HEK293T (cell line): ENCODE results near the gene ZDHHC8.

Experiments used
- BHLHE40 ChIP-seq: fragments of 450-650 bp; IDR thresholded peaks from 2 replicates; pipeline ENCODE4 v1.6.1; 2016; ENCODE audit warnings: mild to moderate bottlenecking, moderate library complexity, borderline replicate concordance
- FOXA1 ChIP-seq: fragments of 450-650 bp; IDR thresholded peaks from 2 replicates; pipeline ENCODE4 v1.6.1; 2016; ENCODE audit warnings: mild to moderate bottlenecking
- FOXK2 ChIP-seq: fragments of 450-650 bp; IDR thresholded peaks from 2 replicates; pipeline ENCODE4 v1.6.1; 2016; ENCODE audit warnings: mild to moderate bottlenecking
- FOXM1 ChIP-seq: fragments of 450-650 bp; IDR thresholded peaks from 2 replicates; pipeline ENCODE4 v1.6.1; 2017; ENCODE audit warnings: mild to moderate bottlenecking, borderline replicate concordance
- HDGF ChIP-seq: fragments of 450-650 bp; IDR thresholded peaks from 2 replicates; pipeline ENCODE4 v1.6.1; 2017; ENCODE audit warnings: antibody characterized with exemption, borderline replicate concordance
- LEF1 ChIP-seq: fragments of 450-650 bp; IDR thresholded peaks from 2 replicates; pipeline ENCODE4 v1.6.1; 2017; ENCODE audit warnings: mild to moderate bottlenecking, borderline replicate concordance
- NFRKB ChIP-seq: fragments of 450-650 bp; IDR thresholded peaks from 2 replicates; pipeline ENCODE4 v1.6.1; 2016; ENCODE audit warnings: mild to moderate bottlenecking, moderate library complexity
- SP1 ChIP-seq: fragments of 450-650 bp; IDR thresholded peaks from 2 replicates; pipeline ENCODE4 v1.6.1; 2017
- SUZ12 ChIP-seq: fragments of 450-650 bp; IDR thresholded peaks from 2 replicates; pipeline ENCODE4 v1.6.1; 2016; ENCODE audit warnings: mild to moderate bottlenecking
- ZNF384 ChIP-seq: fragments of 450-650 bp; IDR thresholded peaks from 2 replicates; pipeline ENCODE4 v1.6.1; 2016
- TF ChIP-seq, protein P1 (sequence below): fragments of 450-650 bp; IDR thresholded peaks from 2 replicates; pipeline ENCODE4 v1.6.1; 2016

DNA sequence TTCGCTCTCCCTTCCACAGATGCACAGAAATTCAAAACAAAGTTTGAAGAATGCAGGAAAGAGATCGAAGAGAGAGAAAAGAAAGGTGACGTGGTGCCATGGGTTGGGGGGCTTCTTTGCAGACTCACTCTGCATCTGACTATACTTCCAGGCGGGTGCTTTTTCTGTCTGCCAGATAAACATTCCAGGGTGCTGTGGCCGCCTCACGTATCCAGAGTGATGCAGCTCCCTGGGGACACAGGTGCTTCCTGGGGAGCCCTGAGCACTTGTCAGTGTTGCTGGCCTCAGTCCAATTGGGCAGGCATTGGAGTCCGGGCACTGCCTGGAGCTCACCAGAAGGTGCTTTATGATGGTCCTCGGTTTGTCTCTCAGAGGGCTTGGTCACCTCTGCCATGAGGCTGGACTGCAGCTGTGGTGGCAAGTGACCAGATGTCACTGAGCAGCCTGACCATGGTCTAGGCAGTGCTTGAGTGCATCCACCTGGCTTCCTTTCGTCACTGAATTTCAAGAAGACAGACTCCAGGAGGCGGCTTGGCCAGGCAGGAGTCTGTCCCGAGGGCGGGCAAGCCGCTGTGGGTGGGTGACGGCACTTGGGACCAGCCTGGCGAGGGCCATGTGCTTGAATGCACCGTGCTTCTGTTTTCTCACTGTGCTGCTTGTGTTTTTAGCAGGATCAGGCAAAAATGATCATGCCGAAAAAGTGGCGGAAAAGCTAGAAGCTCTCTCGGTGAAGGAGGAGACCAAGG is 5.1 kb upstream of the ZDHHC8 start:
- TF ChIP-seq BHLHE40, result no peak
- TF ChIP-seq FOXK2, result no peak
- TF ChIP-seq SUZ12, result no peak
- TF ChIP-seq, protein P1, sequence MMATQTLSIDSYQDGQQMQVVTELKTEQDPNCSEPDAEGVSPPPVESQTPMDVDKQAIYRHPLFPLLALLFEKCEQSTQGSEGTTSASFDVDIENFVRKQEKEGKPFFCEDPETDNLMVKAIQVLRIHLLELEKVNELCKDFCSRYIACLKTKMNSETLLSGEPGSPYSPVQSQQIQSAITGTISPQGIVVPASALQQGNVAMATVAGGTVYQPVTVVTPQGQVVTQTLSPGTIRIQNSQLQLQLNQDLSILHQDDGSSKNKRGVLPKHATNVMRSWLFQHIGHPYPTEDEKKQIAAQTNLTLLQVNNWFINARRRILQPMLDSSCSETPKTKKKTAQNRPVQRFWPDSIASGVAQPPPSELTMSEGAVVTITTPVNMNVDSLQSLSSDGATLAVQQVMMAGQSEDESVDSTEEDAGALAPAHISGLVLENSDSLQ, result no peak
- no peak for TF ChIP-seq ZNF384
- no peak for TF ChIP-seq LEF1
- TF ChIP-seq SP1, result no peak
- no peak for TF ChIP-seq NFRKB
- no peak for TF ChIP-seq HDGF
- no peak for TF ChIP-seq FOXA1
- no peak for TF ChIP-seq FOXM1
